A673 (cell line): ENCODE measurements around the gene COG8.

Experiments
- CTCF ChIP-seq: fragments of 300-800, 200-600 bp; sonication (generic); conservative IDR thresholded peaks from 2 replicates; pipeline ENCODE4 v1.5.1; 2017; ENCODE audit warnings: low read depth, mild to moderate bottlenecking, antibody characterized with exemption, low read length, moderate library complexity, mixed read lengths
- EZH2 ChIP-seq: fragments of 200-600 bp; sonication (generic); IDR thresholded peaks from 2 replicates; pipeline ENCODE4 v1.6.1; 2017; ENCODE audit warnings: borderline replicate concordance, low read depth, mild to moderate bottlenecking, mixed read lengths, antibody characterized with exemption, low read length; ENCODE audit not compliant: poor library complexity, severe bottlenecking

GRCh38 chr16:69371564-69371963 lies 32.2 kb upstream of the COG8 start:
- TF ChIP-seq CTCF (no peak), EZH2 (no peak)
